Caco-2 (cell line): ENCODE measurements around the gene DNASE2. TPM values are rescaled to one million over a fixed set of nuclear protein-coding genes. Genes with fewer than 3 reads are reported as not detected.

ENCODE experiments used
- BruUV-seq: library from RNA; stranded (reverse); fragments of 400-500 nt; replicated peaks from 2 replicates; lab custom pipeline; 2021; lab: Mats Ljungman, UMichigan
- CTCF ChIA-PET: fragments of 300-600 bp; sonication (Branson Sonifier 250); formaldehyde crosslinking; loops from one replicate; lab custom pipeline; 2022; ENCODE audit warnings: antibody characterized with exemption; lab: Charles Lee
- POLR2A ChIA-PET: fragments of 300-600 bp; sonication (Branson Sonifier 250); formaldehyde crosslinking; loops from one replicate; lab custom pipeline; 2022; ENCODE audit warnings: antibody characterized with exemption; lab: Charles Lee
- DNase-seq, 2 experiments: peaks; one replicate each; pipeline versions ENCODE4 v3.0.0 to v3.0.0-alpha.2; 2020 to 2022
- H3K27me3 ChIP-seq: replicated peaks from 2 replicates; pipeline ENCODE4 v1.6.0; 2011; ENCODE audit warnings: low read length; ENCODE audit not compliant: control insufficient read depth, insufficient read depth
- H3K36me3 ChIP-seq: 2 replicates; pipeline ENCODE4 v1.5.1; 2011; ENCODE audit warnings: low read length; ENCODE audit not compliant: control insufficient read depth, insufficient read depth
- H3K4me1 ChIP-seq: fragments of 250-450 bp; sonication (Bioruptor Pico); 2 replicates; pipeline ENCODE4 v1.5.1; 2020; ENCODE audit warnings: mild to moderate bottlenecking
- H3K4me3 ChIP-seq: 2 replicates; pipeline ENCODE4 v1.5.1; 2011; ENCODE audit warnings: low read depth, mild to moderate bottlenecking, control low read depth, low read length
- H3K9me3 ChIP-seq: fragments of 250-450 bp; sonication (Bioruptor Pico); 2 replicates; pipeline ENCODE4 v1.5.1; 2020; ENCODE audit warnings: mild to moderate bottlenecking, moderate library complexity
- H3K27ac Mint-ChIP-seq: one replicate; pipeline ENCODE4 v1.8.0; 2022; ENCODE audit warnings: mixed read lengths; ENCODE audit not compliant: unreplicated experiment
- H3K27me3 Mint-ChIP-seq: one replicate; pipeline ENCODE4 v1.8.0; 2022; ENCODE audit warnings: mixed read lengths; ENCODE audit not compliant: insufficient read depth, unreplicated experiment
- H3K36me3 Mint-ChIP-seq: one replicate; pipeline ENCODE4 v1.8.0; 2022; ENCODE audit warnings: mild to moderate bottlenecking, mixed read lengths; ENCODE audit not compliant: insufficient read depth, unreplicated experiment
- H3K4me1 Mint-ChIP-seq: one replicate; pipeline ENCODE4 v1.8.0; 2022; ENCODE audit warnings: low read depth, mixed read lengths; ENCODE audit not compliant: unreplicated experiment
- H3K4me3 Mint-ChIP-seq: one replicate; pipeline ENCODE4 v1.8.0; 2022; ENCODE audit warnings: mild to moderate bottlenecking, moderate library complexity, mixed read lengths; ENCODE audit not compliant: unreplicated experiment
- H3K9me3 Mint-ChIP-seq: one replicate; pipeline ENCODE4 v1.8.0; 2022; ENCODE audit warnings: mixed read lengths; ENCODE audit not compliant: unreplicated experiment
- intact Hi-C: fragments of 100-400 bp; cut with micrococcal nuclease; formaldehyde crosslinking; loops from one replicate; pipeline ENCODE4 v1.10.0; 2022; ENCODE audit not compliant: unreplicated experiment
- total RNA-seq: library from RNA; stranded (reverse); gene quantifications from 2 replicates; pipeline ENCODE4 v1.2.3, GENCODE V29; 2022
- TF ChIP-seq, protein P1 (sequence below), 2 experiments: fragments of 200-600 bp in 1 of 2; IDR thresholded peaks; 1 replicate in 1 of 2; 2 replicates in 1 of 2; pipeline versions ENCODE4 v1.5.1 to v1.8.0; 2011 to 2022; ENCODE audit warnings: antibody characterized with exemption in 1 of 2, control low read depth in 1 of 2, inconsistent platforms in 1 of 2, low read depth in 1 of 2, low read length in 1 of 2, mild to moderate bottlenecking in 1 of 2, moderate library complexity in 1 of 2; ENCODE audit not compliant: insufficient read depth in 1 of 2, severe bottlenecking in 1 of 2, unreplicated experiment in 1 of 2

DNASE2 gene
- total RNA-seq, 1 experiment from 2014 or later, result 3.8 TPM

DNA sequence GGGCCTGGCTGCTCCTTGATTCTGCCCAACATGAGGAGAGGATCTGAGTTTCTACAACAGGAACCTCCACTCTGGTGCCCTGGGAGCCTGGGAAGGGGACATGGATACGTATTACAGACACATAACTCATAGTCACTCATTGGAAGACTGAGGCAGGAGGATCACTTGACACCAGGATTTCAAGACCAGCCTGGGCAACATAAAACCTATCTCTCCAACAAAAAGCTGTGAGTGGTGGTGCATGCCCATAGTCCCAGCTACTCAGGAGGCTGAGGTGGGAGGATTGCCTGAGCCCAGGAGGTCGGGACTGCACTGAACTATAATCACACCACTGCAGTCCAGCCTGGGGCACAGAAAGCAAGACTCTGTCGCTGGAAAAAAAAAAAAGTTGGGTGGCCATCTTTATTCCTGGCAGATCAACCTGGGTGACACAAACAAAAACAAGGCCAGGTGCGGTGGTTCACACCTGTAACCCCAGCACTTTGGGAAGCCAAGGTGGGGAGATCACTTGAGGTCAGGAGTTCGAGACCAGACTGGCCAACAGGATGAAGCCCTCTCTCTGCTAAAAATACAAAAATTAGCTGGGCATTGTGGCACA is 6.9 kb upstream of the DNASE2 start:
- no peaks in the 10 kb centered on the region for H3K27me3 ChIP-seq
- POLR2A ChIA-PET, result no interaction called here
- no peak overlapping the region for H3K27ac Mint-ChIP-seq
- H3K36me3 ChIP-seq, result no peaks in the 10 kb centered on the region
- no peaks in the 10 kb centered on the region for H3K9me3 Mint-ChIP-seq
- TF ChIP-seq, protein P1, sequence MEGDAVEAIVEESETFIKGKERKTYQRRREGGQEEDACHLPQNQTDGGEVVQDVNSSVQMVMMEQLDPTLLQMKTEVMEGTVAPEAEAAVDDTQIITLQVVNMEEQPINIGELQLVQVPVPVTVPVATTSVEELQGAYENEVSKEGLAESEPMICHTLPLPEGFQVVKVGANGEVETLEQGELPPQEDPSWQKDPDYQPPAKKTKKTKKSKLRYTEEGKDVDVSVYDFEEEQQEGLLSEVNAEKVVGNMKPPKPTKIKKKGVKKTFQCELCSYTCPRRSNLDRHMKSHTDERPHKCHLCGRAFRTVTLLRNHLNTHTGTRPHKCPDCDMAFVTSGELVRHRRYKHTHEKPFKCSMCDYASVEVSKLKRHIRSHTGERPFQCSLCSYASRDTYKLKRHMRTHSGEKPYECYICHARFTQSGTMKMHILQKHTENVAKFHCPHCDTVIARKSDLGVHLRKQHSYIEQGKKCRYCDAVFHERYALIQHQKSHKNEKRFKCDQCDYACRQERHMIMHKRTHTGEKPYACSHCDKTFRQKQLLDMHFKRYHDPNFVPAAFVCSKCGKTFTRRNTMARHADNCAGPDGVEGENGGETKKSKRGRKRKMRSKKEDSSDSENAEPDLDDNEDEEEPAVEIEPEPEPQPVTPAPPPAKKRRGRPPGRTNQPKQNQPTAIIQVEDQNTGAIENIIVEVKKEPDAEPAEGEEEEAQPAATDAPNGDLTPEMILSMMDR (IDR thresholded peaks at IDR 0.05; ENCODE audit: insufficient read depth in 1 of 2, low read depth in 1 of 2, low read length in 1 of 2, severe bottlenecking in 1 of 2, unreplicated experiment in 1 of 2), result no peak
- no peak overlapping the region for H3K4me3 Mint-ChIP-seq
- H3K9me3 ChIP-seq, result peaks cover 19% of the 10 kb centered on the region
- H3K27me3 Mint-ChIP-seq, result peaks cover 5% of the 10 kb centered on the region
- H3K4me1 ChIP-seq, result no peaks in the 10 kb centered on the region
- peaks cover 5% of the 10 kb centered on the region for H3K4me1 Mint-ChIP-seq
- no peak for DNase-seq
- intact Hi-C loops, result no loop called here
- CTCF ChIA-PET, result no interaction called here
- no TSS peak for BruUV-seq
- no peak overlapping the region for H3K4me3 ChIP-seq
- H3K36me3 Mint-ChIP-seq, result peaks cover 24% of the 10 kb centered on the region

DNA sequence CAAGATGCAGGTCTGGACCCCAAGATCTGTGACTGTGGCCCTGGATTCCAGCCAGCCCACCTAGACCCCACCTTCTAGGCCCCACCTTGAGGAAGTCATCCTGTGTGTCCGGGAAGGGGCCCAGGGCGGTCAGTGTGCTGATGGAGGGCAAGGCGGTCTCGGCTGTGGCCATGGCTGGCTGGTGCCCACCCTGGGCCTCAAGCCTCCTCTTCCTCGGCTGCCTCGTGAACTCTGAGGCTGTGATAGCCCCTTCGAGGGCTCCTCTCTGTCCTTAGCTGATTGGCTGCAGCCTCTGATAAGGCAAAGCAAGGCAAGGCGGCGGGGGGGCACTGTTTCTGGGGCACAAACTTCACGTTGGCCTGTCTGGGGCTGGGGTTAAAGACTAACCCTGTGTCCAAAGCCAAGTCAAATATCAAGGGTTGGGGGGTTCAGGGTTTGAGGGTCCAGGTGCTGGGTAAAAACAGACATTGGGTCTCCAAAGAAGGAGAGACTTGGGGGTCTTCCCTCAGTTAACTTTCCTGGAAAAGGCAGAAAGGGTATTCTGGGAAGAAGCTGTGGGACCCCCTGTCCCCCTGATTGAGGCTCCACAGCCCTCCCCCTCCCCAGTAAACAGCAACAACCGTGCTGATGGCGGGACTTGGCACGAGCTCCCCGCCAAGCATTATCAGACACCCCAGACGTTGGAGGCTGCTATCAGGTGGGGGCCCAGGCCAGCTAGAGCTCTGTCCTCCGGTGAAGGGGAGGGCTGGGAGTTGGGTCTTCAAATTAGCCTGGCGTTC is 5.9 kb upstream of the DNASE2 start, which contains the start of gene KLF1:
Gene KLF1, minus strand, starts transcription at position 233 of the 779 bp plus-strand sequence. Its CDS starts 61 bp downstream, at position 172.
- TF ChIP-seq, protein P1 (IDR thresholded peaks at IDR 0.05; ENCODE audit: insufficient read depth in 1 of 2, low read depth in 1 of 2, low read length in 1 of 2, severe bottlenecking in 1 of 2, unreplicated experiment in 1 of 2), result no peak
- Mint-ChIP-seq H3K27me3 (peaks cover 5% of the 10 kb centered on the region), H3K4me1 (peaks cover 5% of the 10 kb centered on the region), H3K4me3 (peak within 1 kb of the TSS; percentile 56), H3K9me3 (no peaks in the 10 kb centered on the region), H3K36me3 (peaks cover 24% of the 10 kb centered on the region), H3K27ac (no peak within 1 kb of the TSS)
- ChIA-PET POLR2A (no interaction called here), CTCF (interaction anchor here (0.6 kb wide), 1 partner anchor 91 kb away, joined by 7 read pairs; no protein-coding TSS in a partner anchor)
- no TSS peak for BruUV-seq
- Histone ChIP-seq H3K36me3 (no peaks in the 10 kb centered on the region), H3K27me3 (no peaks in the 10 kb centered on the region), H3K9me3 (peaks cover 22% of the 10 kb centered on the region), H3K4me1 (no peaks in the 10 kb centered on the region), H3K4me3 (no peak within 1 kb of the TSS)
- DNase-seq, result no peak
- intact Hi-C loops, result no loop called here

GRCh38 chr19:12886651-12886968 is 5.4 kb upstream of the DNASE2 start:
- ChIA-PET POLR2A (no interaction called here), CTCF (no interaction called here)
- Mint-ChIP-seq H3K4me1 (peaks cover 5% of the 10 kb centered on the region), H3K27ac (no peak overlapping the region), H3K36me3 (peaks cover 24% of the 10 kb centered on the region), H3K27me3 (peaks cover 5% of the 10 kb centered on the region), H3K4me3 (peak overlapping the region; percentile 56), H3K9me3 (no peaks in the 10 kb centered on the region)
- H3K36me3 ChIP-seq, result no peaks in the 10 kb centered on the region
- no peaks in the 10 kb centered on the region for H3K4me1 ChIP-seq
- intact Hi-C loops, result no loop called here
- no peak overlapping the region for H3K4me3 ChIP-seq
- no peak for DNase-seq
- H3K9me3 ChIP-seq, result peaks cover 22% of the 10 kb centered on the region
- BruUV-seq, result no TSS peak
- TF ChIP-seq, protein P1 (IDR thresholded peaks at IDR 0.05; ENCODE audit: insufficient read depth in 1 of 2, low read depth in 1 of 2, low read length in 1 of 2, severe bottlenecking in 1 of 2, unreplicated experiment in 1 of 2), result no peak
- no peaks in the 10 kb centered on the region for H3K27me3 ChIP-seq
